GM12892 (cell line): ENCODE data around the gene TULP1.

ENCODE experiments used
- POLR2A ChIP-seq: IDR thresholded peaks from 2 replicates; pipeline ENCODE4 v1.6.1; 2011; ENCODE audit warnings: low read depth, low read length, control low read depth
- POLR2AphosphoS5 ChIP-seq: IDR thresholded peaks from 2 replicates; pipeline ENCODE4 v1.6.1; 2011; ENCODE audit warnings: low read depth, low read length, control low read depth
- TAF1 ChIP-seq: IDR thresholded peaks from 2 replicates; pipeline ENCODE4 v1.6.1; 2011; ENCODE audit warnings: low read depth, mild to moderate bottlenecking, control low read depth, low read length, borderline replicate concordance

DNA sequence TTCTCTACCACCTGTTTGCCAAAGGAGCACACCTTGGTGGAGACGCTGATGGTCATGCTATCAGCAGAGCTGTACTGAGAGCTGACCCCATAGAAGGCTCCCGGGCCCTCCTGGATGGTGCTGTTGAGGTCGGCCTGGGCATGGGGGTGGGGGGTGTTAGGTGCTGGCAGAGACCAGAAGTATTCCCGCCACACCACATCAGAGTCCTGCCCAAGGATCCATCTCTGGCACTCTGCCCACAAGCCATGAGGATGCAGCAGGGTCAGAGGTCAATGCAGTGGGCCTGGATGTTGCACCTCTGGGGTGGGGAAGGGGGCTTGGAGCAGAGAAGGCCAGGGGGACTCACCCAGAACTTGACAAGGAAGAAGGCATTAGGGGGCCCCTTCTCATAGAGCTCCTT lies 37.1 kb downstream of the TULP1 start:
- TF ChIP-seq POLR2A (no peak), TAF1 (no peak), POLR2AphosphoS5 (no peak)
